HG03571 (cell line): ENCODE data around the gene NPPB.

Experiments
- ATAC-seq: cut with Tn5 transposase; IDR thresholded peaks from one replicate; pipeline ENCODE4 v1.9.1; 2021; ENCODE audit not compliant: unreplicated experiment

NPPB gene

DNA sequence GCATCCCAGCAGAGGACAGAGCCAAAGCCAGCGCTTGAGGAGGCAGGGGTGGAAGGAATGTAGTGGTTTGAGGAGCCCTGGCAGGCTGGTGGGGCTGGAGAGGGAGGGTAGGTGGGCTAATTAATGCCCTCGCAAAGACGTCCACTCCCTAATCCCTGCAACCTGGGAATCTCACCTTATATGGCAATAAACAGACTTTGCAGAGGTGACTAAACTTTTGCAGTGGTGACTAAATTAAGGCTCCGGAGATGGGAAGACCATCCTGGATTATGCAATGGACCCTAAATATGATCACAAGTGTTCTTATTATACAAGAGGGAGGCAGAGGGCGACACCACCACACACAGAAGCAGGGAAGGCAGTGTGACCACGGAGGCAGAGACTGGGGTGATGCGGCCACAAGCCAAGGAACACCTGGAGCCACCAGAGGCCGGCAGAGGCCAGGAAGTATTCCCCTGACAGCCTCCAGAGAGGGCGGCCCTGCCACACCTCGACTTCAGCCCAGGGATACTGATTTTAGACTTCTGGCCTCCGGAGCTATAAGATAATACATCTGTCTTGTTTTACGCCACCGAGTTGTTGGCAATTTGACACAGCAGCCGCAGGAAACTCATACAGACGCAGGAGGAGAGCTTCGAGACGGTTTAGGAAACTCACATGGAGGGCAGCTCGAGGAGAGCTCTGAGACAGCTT, 23.1 kb upstream of the NPPB start:
- no peak for ATAC-seq

DNA sequence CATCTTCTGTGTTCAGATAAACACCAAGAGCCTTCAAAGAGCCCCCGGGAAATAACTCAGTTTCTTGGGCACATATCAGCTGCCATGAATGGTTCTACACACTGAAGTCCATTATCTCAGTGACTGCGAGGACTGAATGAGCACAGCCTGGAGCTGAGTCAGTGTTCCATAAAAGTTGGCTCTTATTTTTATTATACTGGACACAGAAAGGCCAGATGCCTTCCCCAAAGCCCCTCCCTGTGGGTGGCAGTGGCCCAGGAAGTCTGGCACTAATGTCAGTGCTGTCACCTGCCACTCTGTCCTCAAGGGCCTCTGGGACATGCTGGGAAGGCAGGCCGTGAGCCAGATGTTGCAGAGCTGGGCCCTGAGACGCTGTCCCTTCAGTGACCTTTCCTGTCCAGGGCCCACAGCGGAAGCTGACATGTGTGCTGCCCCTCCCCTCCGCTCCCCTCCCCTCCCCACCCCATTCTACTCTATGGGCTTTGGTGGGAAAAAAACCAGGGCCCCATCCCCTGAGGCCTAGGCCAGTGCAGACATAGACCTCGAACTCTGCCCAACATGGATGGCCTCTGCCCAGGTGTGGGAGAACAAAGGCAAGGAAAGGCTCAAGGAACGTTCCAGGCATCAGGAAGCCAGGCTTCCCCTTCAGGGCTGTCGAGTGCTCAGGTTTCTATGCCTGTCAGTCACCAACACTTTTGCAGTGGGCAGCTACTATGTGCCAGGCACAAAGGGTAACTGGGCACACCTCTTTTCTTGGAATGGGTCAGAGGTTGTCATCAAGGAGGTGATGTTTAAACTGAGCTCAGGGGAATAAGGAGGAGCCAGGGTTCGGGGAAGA, 22.4 kb upstream of the NPPB start:
- ATAC-seq = no peak

DNA sequence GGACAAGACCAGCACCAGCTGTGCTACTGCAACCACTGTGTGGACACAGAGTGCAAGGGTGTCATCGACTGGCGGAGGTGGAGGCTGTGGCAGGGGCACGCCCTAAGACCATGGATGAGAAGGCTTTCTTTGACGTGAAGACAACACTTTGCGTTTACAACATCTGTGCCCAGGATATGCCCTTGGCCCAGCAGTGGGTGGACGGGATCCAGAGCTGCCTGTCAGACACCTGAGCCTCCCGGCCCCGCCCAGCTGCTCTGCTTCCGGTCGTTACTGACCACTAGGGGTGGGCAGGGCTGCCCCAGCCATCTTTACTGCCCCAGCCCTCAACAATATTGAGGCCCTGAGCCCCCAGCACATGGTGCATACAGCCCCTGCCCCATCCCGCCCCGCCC, 21.4 kb upstream of the NPPB start:
- no peak for ATAC-seq

DNA sequence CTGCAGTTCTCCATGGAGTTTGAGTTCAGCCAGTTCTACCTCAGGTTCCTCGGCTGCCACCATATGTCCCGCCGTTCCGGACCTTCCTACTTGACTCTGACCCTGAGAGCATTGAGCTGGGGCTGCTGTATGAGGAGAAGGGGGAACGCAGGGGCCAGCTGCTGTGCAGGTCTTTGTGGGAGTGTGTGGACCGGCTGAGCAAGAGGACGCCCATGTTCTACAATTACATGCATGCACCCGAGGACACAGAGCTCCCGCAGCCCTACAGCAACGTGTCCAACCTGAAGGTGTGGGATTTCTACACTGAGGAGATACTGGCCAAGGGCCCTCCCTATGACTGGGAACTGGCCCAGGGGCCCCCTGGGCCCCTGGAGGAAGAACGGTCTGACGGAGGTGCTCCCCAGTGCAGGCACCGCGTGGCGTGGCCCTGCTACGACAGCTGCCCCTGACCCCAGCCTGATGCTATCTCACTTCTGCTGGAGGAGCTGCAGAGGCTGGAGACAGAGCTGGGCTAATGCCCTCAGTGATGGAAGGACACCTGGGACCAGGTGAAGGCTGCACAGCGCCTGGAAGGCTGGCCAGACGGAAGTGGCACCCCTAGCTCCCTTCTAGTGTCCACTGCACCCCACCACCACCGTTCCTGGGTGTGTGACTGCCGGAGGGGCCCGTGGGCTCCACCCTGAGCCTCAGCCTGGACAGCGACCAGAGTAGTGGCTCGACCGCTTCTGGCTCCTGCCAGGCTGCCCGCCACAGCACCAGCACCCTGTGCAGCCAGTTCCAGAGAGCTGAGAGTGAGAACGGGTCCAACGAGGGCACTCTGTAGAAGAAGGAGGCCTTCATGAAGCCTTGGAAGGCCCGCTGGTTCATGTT, 20.8 kb upstream of the NPPB start:
- ATAC-seq = no peak

DNA sequence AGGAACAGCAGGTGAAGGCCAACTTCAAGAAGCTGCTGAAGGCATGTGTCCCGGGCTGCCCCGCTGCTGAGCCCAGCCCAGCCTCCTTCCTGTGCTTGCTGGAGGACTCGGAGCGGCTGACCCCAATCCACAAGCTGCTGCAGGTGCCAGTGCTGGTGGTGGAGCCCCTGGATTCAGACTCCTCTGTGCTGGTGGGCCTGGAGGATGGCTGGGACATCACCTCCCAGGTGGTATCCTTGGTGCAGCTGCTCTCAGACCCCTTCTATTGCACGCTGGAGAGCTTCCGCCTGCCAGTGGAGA, 20.1 kb upstream of the NPPB start:
- ATAC-seq = no peak

DNA sequence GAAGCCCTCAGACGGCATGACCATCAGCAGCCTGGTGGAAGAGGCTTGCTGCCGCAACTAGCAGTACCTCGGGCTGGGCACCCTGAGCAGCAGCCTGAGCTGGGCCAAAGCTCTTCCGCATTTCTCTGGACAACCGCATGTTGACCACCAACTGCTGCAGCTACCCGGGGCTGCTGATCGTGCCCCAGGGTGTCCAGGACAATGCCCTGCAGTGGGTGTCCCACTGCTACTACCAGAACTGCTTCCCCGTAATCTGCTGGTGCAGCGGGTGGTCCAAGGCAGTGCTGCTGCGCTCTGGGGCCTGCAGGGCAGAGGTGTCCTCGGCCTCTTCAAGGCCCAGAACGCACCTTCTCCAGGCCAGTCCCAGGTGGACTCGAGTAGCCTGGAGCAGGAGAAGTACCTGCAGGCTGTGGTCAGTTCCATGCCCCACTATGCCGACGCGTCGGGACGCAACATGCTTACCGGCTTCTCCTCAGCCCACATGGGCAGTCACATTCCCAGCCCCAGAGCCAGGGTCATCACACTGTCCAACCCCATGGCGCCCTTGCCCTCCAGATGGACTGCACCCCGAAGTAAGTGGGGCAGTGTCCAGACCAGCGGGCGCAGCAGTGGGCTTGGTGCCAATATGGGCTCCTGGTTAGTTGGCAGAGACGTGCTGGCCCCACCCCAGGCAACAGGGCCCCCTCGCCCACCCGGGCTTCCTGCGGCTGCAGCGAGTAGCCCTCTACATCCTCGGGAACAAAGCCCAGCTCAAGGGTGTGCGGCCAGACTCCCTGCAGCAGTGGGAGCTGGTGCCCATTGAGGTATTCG, 19.5 kb upstream of the NPPB start:
- ATAC-seq = no peak

DNA sequence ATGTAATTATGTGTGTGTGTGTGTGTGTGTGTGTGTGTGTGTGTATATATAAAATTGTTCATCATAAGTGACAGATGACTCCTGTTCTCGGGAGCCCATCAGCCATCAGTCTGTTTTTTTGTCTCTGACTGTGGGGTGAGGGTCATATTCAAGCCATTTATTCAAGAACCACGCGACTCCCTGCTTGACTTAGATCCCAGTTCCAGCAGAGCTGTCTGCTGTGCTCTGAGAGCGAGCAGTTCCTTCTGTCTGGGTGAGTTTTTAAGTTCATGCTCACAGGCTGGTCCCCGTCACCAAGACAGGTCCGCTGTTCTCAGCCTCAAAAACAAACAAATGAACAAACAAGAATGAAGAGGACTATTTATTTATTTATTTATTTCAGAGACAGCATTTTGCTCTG, 18.3 kb upstream of the NPPB start:
- no peak for ATAC-seq

DNA sequence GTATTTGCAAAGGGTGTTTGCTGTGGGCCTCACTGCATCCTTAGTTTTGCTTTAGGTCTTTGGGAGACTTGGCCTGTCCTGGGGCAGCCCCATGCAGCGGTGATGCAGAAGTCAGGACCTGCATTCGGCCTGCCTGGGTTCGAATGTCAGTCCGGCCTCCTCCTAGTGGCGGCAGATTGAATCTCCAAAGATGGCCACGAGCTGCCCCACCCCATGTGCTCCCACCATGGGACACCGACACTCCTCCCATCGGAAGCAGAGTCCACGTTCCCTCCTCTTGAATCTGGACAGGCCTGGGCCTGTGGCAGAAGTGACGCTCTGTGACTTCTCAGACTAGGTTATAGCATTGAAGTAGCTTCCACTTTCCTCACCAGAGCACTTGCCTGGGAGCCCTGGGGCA, 16.3 kb upstream of the NPPB start:
- ATAC-seq = no peak

DNA sequence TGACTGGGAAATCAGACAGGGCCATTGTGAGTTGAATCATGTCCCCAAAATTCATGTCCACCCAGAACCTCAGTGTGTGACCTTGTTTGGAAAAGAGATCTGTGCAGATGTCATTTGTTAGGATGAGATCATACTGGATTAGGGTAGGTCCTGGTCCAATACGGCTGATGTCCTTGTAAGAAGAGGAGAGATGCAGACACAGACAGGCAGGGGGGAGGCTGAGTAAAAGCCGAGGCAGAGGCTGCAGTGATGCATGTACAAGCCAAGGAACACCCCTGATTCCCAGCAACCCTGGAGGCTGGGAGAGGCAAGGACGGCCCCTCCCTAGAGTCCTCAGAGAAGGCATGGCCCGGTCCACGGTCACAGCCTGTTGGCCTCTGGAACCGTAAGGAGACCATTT, 15.9 kb upstream of the NPPB start:
- no peak for ATAC-seq

DNA sequence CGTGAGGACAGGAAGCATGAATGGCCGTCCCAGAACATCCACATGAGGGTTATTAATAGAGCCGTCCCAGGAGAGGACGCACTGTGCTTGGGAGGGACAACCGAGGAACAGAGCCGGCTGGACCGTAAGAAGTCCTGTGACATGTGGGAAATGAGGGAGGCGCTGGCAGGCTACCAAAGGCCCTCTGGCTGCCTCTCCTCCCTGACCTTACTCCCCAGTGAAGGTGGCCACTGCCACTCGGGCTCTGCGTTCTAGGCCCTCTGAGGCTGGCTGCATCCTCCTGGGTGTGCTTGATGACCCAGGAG, 15.5 kb upstream of the NPPB start:
- no peak for ATAC-seq

DNA sequence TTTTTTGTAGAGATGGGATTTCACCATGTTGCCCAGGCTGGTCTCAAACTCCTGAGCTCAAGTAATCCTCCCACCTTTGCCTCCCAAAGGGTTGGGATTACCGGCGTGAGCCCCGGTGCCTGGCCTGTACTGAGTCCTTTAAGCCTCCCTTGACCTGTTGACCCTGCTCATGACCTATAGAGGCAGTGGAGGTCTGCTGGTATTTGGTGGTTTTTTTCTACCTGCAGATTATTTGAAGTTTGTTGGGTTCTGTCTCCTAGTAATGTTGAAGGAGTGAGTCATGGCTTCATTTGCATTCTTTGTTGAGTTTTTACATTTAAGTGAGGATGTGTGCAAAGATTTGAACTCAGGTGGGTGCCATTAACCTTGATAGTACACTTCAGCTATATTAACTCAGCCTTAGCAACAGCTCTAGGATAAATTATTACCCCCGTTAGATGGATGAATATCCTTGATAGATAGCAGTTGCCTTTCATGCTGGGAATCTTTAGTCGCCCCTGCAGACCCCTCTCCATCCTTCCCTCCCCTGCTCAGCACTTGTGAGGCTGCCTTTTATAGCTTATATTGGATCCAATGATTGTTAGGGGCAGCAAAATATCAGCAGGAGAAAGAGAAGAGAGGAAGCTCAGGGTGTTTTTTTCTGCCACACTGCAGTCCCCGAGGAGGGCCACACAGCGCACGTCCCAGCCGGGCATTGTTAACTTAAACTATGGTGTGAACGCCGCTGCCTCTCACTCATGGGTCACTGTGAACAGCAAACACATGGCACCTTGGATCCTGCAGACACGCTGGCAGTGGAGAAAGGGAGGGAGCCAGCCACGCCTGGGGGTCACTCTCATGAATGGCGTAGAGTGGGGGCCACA, 14.9 kb upstream of the NPPB start:
- no peak for ATAC-seq

DNA sequence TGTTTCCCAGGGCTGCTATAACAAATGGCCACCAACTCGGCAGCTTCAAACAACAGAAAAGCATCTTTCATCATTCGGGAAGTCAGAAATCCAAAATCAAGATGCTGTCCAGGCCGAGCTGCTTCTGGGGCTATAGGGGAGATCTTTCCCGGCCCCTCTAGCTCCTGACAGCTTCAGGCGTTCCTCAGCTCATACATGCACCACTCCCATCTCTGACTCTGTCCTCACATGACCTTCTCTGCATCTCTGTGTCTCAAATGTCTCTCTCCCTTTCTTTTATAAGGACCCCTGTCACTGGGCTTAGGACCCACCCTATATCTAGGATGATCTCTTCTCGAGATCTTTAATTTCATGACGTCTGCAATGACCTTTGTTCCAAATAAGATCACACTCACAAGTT, 13.8 kb upstream of the NPPB start:
- ATAC-seq = no peak

DNA sequence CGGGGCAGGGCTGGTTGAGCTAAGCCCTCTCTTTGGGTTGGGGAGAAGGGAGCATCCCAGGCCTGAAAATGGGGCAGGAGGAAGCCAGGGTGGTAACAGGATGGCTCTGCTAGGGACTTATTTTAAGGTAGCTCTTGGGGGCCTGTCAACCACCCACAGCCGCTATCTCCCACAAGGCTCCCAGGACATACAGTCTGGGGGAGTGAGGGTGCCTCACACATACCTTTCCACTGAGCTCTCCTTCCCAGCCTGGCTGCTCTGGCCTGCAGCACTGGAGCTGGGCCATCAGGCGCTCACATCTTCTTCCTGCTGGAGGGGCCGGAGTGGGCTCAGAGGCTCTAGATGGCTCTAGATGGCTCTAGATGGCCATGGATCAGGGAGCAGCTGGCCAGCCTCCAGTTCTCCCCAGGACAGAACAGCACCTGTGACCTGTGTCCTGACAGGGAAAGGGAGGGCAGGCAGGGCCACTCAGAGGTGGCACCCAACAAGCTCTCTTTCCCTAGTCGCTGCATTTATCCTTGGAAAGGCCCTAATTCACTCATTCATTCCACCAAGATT, 11.0 kb upstream of the NPPB start:
- ATAC-seq = no peak

DNA sequence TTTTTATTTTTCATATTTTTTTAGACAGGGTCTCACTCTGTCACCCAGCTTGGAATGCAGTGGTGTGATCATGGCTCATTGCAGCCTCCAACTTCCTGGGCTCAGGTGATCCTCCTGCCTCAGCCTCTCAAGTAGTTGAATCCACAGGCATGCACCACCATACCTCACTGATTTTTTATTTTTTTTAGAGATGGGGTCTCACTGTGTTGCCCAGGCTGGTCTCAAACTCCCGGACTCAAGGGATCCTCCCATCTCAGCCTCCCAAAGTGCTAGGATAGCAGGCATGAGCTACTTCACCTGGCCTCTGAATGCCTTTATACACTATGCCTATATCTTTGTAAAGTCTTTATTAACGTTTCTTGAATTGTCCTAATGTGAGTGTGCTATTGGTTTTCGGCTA, 10.4 kb upstream of the NPPB start:
- no peak for ATAC-seq

DNA sequence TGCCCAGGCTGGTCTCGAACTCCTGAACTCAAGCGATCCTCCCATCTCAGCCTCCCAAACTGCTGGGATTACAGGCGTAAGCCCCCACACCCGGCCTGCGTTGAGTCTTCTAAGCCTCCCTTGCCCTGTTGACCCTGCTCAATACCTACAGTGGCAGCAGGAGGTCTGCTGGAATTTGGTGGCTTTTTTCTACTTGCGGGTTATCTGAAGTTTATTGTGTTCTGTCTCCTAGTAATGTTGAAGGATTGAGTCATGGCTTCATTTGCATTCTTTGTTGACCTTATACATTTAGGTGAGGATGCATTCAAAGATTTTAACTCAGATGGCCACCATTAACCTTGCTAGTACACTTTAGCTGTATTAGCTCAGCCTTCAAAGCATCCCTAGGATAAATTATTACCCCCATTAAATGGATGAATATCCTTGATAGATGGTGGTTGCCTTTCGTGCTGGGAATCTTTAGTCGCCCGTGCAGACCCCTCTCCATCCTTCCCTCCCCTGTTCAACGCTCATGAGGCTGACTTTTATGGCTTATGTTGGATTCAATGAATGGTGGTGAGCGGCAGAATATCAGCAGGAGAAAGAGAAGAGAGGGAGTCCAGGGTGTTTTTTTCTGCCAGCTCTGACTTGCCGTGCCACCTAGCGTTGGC, 9.7 kb upstream of the NPPB start:
- no peak for ATAC-seq

DNA sequence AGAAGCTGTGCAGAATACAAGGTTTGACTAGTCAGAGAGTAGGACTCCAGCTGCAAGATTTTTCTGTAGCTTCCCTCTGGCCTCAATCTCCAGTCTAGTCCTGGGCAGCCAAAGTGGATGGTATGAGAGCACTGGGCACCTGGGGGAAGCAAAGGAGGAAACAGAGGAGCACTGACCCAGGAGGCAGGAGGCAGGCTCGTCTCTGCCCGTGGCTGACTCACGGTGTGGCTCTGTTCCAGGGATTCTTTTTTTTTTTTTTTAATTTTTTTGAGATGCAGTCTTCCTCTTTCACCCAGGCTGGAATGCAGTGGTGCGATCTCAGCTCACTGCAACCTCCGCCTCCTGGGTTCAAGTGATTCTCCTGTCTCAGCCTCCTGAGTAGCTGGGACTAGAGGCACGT, 4.1 kb upstream of the NPPB start:
- no peak for ATAC-seq

DNA sequence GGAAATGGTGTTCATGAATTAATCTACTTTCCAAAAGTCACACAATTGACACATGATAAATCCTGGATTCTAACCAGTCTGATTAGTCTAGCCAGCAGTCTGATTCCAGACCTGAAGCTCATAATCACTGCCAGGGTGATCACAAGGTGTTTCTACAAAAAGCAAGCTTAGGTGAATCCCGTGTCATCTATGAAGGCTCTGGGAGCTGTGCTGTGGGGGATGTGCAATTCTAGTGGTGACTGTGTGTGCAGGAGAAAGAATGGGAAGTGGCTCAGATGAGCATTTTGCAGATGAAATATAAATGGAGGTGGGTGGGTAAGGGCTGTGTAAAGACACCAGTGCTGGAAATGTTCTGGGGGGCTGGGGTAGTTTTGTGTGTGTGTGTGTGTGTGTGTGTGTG, 1.8 kb upstream of the NPPB start:
- no peak for ATAC-seq

DNA sequence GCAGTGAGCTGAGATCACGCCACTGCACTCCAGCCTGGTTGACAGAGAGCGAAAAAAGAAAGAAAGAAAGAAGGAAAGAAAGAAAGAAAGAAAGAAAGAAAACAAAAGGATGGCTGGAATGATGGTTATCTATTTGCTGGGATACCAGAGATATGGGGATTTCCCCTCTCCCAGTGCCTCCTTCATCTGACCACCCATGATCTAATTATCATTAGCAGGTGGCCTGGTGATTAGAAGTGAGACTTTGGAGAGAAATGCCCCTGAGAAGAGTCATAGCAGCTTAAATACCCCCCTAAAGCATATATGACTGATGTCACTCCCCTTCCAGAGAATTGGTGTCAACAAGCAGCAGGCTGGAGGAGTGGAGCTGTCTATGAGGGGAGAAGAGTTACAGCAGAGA, 1.3 kb upstream of the NPPB start:
- no peak for ATAC-seq

DNA sequence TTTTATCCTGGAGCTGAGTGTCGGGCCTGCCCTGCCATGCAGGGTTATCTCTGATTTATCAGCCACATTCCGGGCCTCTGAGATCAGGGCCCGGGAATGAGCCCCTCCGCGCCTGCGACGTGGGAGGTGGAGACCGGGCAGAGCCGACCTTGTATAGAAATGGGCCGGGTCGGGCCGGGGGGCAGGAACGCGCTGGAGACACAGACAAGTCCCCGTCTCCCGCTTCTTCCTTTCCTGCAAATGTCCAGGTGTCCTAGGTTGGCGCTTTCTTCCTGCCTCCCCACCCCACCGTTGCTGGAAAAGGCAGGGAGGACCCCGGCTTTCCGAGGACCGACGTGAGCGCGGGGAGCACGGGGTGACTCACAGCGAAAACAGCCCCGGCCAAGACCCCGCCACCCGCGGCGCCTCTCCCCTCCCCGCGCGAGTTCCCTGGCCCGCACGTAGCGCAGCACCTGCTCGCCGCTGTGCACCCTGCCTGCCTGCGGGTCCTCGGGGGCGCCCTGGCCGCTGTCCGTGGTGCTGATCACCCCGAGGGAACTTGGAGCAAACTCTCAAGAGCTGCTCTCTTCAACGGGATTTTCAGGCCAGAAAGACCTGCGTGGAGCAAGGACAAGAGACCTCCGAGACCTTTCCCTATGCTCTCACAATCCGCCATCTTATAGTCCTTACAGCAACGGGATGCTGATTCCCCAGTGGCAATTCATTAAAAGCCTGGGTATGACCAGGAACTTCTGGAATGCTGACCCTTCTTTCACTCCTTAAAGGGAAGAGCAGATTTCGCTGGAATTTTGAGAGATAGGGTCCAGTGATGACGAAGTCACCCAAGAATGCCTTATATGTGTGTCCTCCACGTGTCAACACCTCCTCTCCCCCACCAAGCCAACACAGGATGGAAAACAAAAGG, 475 bp upstream of the NPPB start:
- no peak for ATAC-seq
